Adrenal gland (tissue), 12 donors: ENCODE results near the gene DPM2. TPM values are rescaled to one million over a fixed set of nuclear protein-coding genes. Genes with fewer than 3 reads are reported as not detected.

Source experiments
- DNase-seq, 7 donors: peaks; one replicate each; pipeline ENCODE4 v3.0.0-alpha.2; 2019 to 2020
- H3K27ac ChIP-seq, 5 donors: fragments of 200-600 bp; sonication (generic) in 4 of 5; 1 replicate in 3 of 5; 2 replicates in 2 of 5; pipeline versions ENCODE4 v1.5.1 to v1.8.0; 2016 to 2020; ENCODE audit warnings: mild to moderate bottlenecking in 1 of 5
- H3K27me3 ChIP-seq: fragments of 200-600 bp; 2 replicates; pipeline ENCODE4 v1.8.0; 2021
- H3K36me3 ChIP-seq, 2 donors: fragments of 200-600 bp; replicated peaks in 1 of 2; 1 replicate in 1 of 2; 2 replicates in 1 of 2; pipeline versions ENCODE4 v1.5.1 to v1.8.0; 2018 to 2022
- H3K4me1 ChIP-seq, 2 donors: fragments of 200-600 bp; replicated peaks in 1 of 2; 1 replicate in 1 of 2; 2 replicates in 1 of 2; pipeline versions ENCODE4 v1.5.1 to v1.8.0; 2018 to 2021
- H3K4me3 ChIP-seq, 4 donors: fragments of 200-600 bp; sonication (generic) in 3 of 4; one replicate each; pipeline ENCODE4 v1.5.1; 2016 to 2018
- H3K9me3 ChIP-seq, 3 donors: fragments of 200-600 bp; sonication (generic) in 1 of 3; replicated peaks in 1 of 3; 1 replicate in 2 of 3; 2 replicates in 1 of 3; pipeline versions ENCODE4 v1.5.1 to v1.8.0; 2016 to 2021
- CTCF ChIP-seq, 6 experiments: fragments of 450-650 bp in 4 of 6; fragments of 200-600 bp in 2 of 6; sonication (generic) in 1 of 6; IDR thresholded peaks; 1 replicate in 5 of 6; 2 replicates in 1 of 6; pipeline versions ENCODE4 v1.5.1 to v1.8.0; 2016 to 2021; ENCODE audit warnings: antibody characterized with exemption in 6 of 6, mild to moderate bottlenecking in 2 of 6, moderate library complexity in 1 of 6
- POLR2A ChIP-seq, 2 donors: fragments of 450-650 bp; IDR thresholded peaks; one replicate each; pipeline ENCODE4 v1.6.1; 2017; ENCODE audit warnings: antibody characterized with exemption in 2 of 2, mild to moderate bottlenecking in 2 of 2, moderate library complexity in 1 of 2
- WGBS, 4 donors: extraction: QIAGEN DNeasy Blood & Tissue Kit in 2 of 4; methylation state at CpG; one replicate each; pipeline versions ENCODE4 v1.1.5 to v1.1.7; 2013 to 2017; 5-methylcytosine and 5-hydroxymethylcytosine counted together
- intact Hi-C, 2 donors: fragments of 100-400 bp; cut with DNase I; formaldehyde crosslinking; loops; one replicate each; pipeline versions ENCODE4 v1.14.1 to v1.15.0; 2022 to 2023
- polyA plus RNA-seq, 3 donors: library from polyadenylated mRNA; stranded (reverse); fragments of 200-250 nt in 2 of 3; fragments of 350-450 nt in 1 of 3; fragmentation: Illumina TruSeq in 1 of 3; extraction: RNeasy Lipid Tissue Mini Kit (QIAGEN cat#74804) in 1 of 3; gene quantifications; one replicate each; pipeline ENCODE4 v1.2.3, GENCODE V29; 2013 to 2014
- total RNA-seq, 9 donors: library from RNA; depleted of rRNA in 4 of 9; stranded (reverse); fragments of >200 nt in 4 of 9; fragments of 120-200 nt in 1 of 9; fragmentation: NEBNext Ultra II Directional in 1 of 9; extraction: Animal tissue kit (Norgen Biotek cat#: 25700) in 1 of 9; gene quantifications; one replicate each; pipeline versions ENCODE4 v1.1.0 to v1.2.4, GENCODE V29; 2013 to 2023
- donor health status: healthy with polysubstance abuse.
- donor health status: Bipolar disorder and iron deficiency.
- donor health status: DM: yes; HTN: yes; CAD: no.
- donor health status: DM: no; HTN: no; CAD: no.
- donor health status: DM: no; HTN: no; CAD: no.
- donor health status: DM: yes; HTN: yes; CAD: no.

DPM2 gene
- total and polyA plus RNA-seq, 12 donors, result 18.4 to 46.8 (median 33.5) TPM

DNA sequence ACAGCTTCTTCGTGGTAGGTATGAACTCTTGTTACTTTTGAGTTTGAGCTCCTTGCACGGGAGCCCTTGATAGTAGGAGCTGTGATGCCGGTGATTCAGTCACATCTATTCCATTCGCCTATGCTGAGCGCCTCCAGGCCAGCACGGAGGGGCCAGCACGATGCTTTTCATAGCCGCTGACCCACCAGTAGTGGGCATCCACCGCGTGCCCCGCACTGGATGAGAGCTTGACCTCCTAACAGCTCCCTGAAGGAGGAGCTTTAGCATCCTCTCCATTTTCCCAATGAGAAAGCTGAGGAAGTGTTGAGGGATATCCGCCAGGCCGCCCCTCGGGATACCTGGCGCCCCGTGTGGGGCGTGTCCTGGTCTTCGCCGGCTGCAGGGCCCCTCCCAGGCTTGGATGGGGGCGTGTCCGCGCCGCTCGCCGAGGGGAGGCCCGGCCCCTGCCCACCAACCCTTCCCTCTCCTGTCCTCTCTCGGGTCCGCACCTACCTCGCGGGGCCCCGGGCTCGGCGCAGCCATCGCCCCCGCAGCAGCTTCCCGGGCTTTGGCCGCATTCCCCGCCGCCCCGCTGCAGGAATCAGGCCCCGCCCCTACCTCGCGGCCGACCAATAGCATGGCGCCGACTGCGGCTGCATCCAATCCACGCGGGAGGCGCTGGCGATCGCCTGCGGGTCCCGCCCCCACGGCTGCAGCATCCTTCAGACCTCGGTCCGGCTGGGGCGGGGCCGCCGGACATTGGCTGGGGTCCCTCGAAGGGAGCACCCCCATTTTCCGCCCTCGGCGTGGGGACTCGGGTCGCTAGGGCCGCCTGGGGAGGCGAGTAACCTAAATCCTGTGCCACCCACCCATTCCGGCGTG lies 7.2 kb downstream of the DPM2 start, which contains the start of gene PIP5KL1:
Gene PIP5KL1 (minus strand): TSS at position 547 of the 861 bp plus-strand sequence. CDS start 25 bp downstream, at position 522.
- Histone ChIP-seq H3K9me3 (no peaks in the 10 kb centered on the region), H3K27ac (peak within 1 kb of the TSS in 2 of 5 donors; percentile 17 to 56), H3K4me1 (peaks cover 10 to 32% of the 10 kb centered on the region in 2 donors), H3K27me3 (peaks cover 27% of the 10 kb centered on the region), H3K36me3 (no peaks in the 10 kb centered on the region), H3K4me3 (peak within 1 kb of the TSS in 2 of 4 donors; percentile 22 to 42)
- 1 to 9% (median 3%) methylated on average over 14 to 70 of the region's 70 CpGs for WGBS, 4 donors
- intact Hi-C loops, result no loop called here
- no peak for TF ChIP-seq POLR2A (IDR thresholded peaks at IDR 0.05)
- no peak for TF ChIP-seq CTCF (IDR thresholded peaks at IDR 0.05)
- peak; percentile 77 to 89 (median 81) for DNase-seq

DNA sequence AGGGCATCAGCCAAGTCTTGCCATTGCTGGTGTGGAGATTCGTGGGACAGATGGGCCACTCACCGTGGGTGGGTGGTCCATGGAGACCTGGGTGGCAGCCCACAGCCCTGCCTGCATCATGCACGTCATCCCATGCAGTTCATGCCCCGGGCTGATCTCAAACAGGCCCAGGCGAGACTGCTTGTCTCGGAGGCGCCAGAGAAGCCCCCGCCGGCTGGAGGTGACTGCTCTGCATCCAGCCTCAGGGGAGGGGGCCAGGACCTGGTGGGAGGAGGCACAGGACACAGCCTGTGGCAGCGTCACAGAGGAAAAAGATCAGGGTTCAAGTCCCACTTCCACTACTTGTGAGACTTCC lies 8.1 kb downstream of the DPM2 start:
- no peaks in the 10 kb centered on the region for H3K9me3 ChIP-seq
- peaks cover 28% of the 10 kb centered on the region for H3K27me3 ChIP-seq
- intact Hi-C loops, result loop anchor here (10.0 kb wide), 2 partner anchors 345 to 425 kb away; no protein-coding TSS in a partner anchor
- DNase-seq, result no peak
- H3K4me1 ChIP-seq, result peaks cover 10 to 32% of the 10 kb centered on the region in 2 donors
- 67 to 74% (median 70%) methylated on average over 2 to 10 of the region's 10 CpGs; no CpG with 5 or more reads in 1 of the 4 donors for WGBS, 4 donors
- TF ChIP-seq POLR2A (IDR thresholded peaks at IDR 0.05) (no peak), CTCF (IDR thresholded peaks at IDR 0.05) (no peak)
- H3K27ac ChIP-seq, result no peak overlapping the region
- H3K36me3 ChIP-seq, result no peaks in the 10 kb centered on the region
- no peak overlapping the region for H3K4me3 ChIP-seq

- TF ChIP-seq POLR2A (IDR thresholded peaks at IDR 0.05) (no peak), CTCF (IDR thresholded peaks at IDR 0.05) (no peak)
- WGBS, 4 donors, result 59 to 79% (median 74%) methylated on average over 3 to 11 of the region's 11 CpGs
- H3K27me3 ChIP-seq, result peaks cover 28% of the 10 kb centered on the region
Observed at GRCh38 chr9:127928676-127929624, 8.7 kb downstream of the DPM2 start.

More at GRCh38 chr9:127928676-127929624, 8.7 kb downstream of the DPM2 start:
- intact Hi-C loops, result loop anchor here (10.0 kb wide), 2 partner anchors 344 to 424 kb away; no protein-coding TSS in a partner anchor
- no peaks in the 10 kb centered on the region for H3K36me3 ChIP-seq
- H3K9me3 ChIP-seq, result no peaks in the 10 kb centered on the region
- peaks cover 10 to 32% of the 10 kb centered on the region in 2 donors for H3K4me1 ChIP-seq
- H3K4me3 ChIP-seq, result no peak overlapping the region
- H3K27ac ChIP-seq, result no peak overlapping the region
- DNase-seq, result no peak
